ENCODE measurements around the gene APBB2.

- TF ChIP-seq SUZ12 (IDR thresholded peaks at IDR 0.05; ENCODE audit: extremely low read depth, insufficient read depth, insufficient read length): no peak
- no peak for TF ChIP-seq ZNF274 (IDR thresholded peaks at IDR 0.05; ENCODE audit: low read depth, low read length)
Observed at GRCh38 chr4:41072021-41072777, 142.1 kb downstream of the APBB2 start.
